Measurements from ENCODE around the gene SF3B5.

- TF ChIP-seq, protein P1, sequence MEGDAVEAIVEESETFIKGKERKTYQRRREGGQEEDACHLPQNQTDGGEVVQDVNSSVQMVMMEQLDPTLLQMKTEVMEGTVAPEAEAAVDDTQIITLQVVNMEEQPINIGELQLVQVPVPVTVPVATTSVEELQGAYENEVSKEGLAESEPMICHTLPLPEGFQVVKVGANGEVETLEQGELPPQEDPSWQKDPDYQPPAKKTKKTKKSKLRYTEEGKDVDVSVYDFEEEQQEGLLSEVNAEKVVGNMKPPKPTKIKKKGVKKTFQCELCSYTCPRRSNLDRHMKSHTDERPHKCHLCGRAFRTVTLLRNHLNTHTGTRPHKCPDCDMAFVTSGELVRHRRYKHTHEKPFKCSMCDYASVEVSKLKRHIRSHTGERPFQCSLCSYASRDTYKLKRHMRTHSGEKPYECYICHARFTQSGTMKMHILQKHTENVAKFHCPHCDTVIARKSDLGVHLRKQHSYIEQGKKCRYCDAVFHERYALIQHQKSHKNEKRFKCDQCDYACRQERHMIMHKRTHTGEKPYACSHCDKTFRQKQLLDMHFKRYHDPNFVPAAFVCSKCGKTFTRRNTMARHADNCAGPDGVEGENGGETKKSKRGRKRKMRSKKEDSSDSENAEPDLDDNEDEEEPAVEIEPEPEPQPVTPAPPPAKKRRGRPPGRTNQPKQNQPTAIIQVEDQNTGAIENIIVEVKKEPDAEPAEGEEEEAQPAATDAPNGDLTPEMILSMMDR (IDR thresholded peaks at IDR 0.05; ENCODE audit: insufficient read depth, low read depth, low read length): no peak
- no peak for TF ChIP-seq EZH2 (IDR thresholded peaks at IDR 0.05; ENCODE audit: insufficient read depth, low read length)
These were observed 14.8 kb upstream of the SF3B5 start for GRCh38 chr6:144110210-144110609.

All from astrocyte (in vitro differentiated cells and primary cell).